NOMO-1 treated with DMSO at 0.1 percent for 48 hours (cell line): Measurements from ENCODE around the gene HAUS3.

Source experiments
- DNase-seq: peaks from one replicate; lab custom pipeline; 2025; ENCODE audit not compliant: unreplicated experiment; lab: John Stamatoyannopoulos, UW

The HAUS3 gene

GRCh38 chr4:2265113-2266110 lies 23.5 kb upstream of the HAUS3 start:
- DNase-seq: no peak

GRCh38 chr4:2264481-2265041 lies 22.6 kb upstream of the HAUS3 start:
- DNase-seq: no peak

GRCh38 chr4:2263926-2264321 lies 22.0 kb upstream of the HAUS3 start:
- DNase-seq: no peak

- DNase-seq: no peak
Observed at GRCh38 chr4:2262944-2263250, 21.0 kb upstream of the HAUS3 start.

GRCh38 chr4:2262145-2262943 lies 20.4 kb upstream of the HAUS3 start:
- peak; percentile 99 for DNase-seq

GRCh38 chr4:2261853-2262144 lies 19.9 kb upstream of the HAUS3 start, which contains the start of gene MXD4:
Gene MXD4 (minus strand): TSS chr4:2262109. CDS start chr4:2261980, 129 bp downstream.
- no peak for DNase-seq

- no peak for DNase-seq
Observed at GRCh38 chr4:2261110-2261852, 19.4 kb upstream of the HAUS3 start.

GRCh38 chr4:2260344-2261109 lies 18.6 kb upstream of the HAUS3 start:
- no peak for DNase-seq

GRCh38 chr4:2259541-2260343 lies 17.8 kb upstream of the HAUS3 start:
- no peak for DNase-seq

GRCh38 chr4:2259036-2259540 lies 17.2 kb upstream of the HAUS3 start:
- no peak for DNase-seq

GRCh38 chr4:2258091-2259035 lies 16.4 kb upstream of the HAUS3 start:
- no peak for DNase-seq

- no peak for DNase-seq
Observed at GRCh38 chr4:2257361-2258081, 15.6 kb upstream of the HAUS3 start.

- no peak for DNase-seq
Observed at GRCh38 chr4:2256781-2257191, 14.9 kb upstream of the HAUS3 start.

GRCh38 chr4:2256156-2256731 lies 14.3 kb upstream of the HAUS3 start:
- DNase-seq: no peak

GRCh38 chr4:2255501-2256155 lies 13.7 kb upstream of the HAUS3 start:
- no peak for DNase-seq

GRCh38 chr4:2254665-2255500 lies 13.0 kb upstream of the HAUS3 start:
- no peak for DNase-seq
